SU-DHL-6 (cell line): ENCODE measurements around the gene TRAK1.

ENCODE experiments used
- EZH2phosphoT487 ChIP-seq: fragments of 200-600 bp; sonication (generic), shearing (Covaris generic); conservative IDR thresholded peaks from 2 replicates; pipeline ENCODE4 v1.6.1; 2018; ENCODE audit warnings: mild to moderate bottlenecking, antibody characterized with exemption, low read length, moderate library complexity, mixed read lengths
- TF ChIP-seq, protein P1 (sequence below): fragments of 200-600 bp; sonication (generic); IDR thresholded peaks from one replicate; pipeline ENCODE4 v1.5.1; 2017; ENCODE audit warnings: antibody characterized with exemption, mild to moderate bottlenecking, low read length, moderate library complexity; ENCODE audit not compliant: insufficient read depth, poor library complexity, severe bottlenecking

DNA sequence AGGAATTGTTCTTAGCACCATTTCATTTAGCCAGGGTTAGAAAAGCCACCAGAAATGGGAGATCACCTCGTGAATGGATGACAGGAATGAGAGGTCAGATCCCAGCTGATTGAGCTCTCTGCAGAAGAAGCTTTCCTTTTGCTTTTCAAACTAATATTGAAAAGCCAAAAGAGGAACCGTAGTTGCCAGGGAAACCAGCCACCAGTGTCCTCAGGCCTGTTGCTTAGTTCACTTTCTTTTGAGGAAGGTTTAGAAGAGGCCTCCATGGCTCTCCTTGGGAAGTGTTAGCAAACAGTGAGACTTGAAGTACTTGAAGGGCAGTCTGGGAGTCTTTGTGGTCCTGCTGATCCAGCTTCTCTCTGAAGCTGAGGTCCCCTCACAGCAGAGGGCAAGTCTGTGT, 182.2 kb downstream of the TRAK1 start:
- TF ChIP-seq, protein P1, sequence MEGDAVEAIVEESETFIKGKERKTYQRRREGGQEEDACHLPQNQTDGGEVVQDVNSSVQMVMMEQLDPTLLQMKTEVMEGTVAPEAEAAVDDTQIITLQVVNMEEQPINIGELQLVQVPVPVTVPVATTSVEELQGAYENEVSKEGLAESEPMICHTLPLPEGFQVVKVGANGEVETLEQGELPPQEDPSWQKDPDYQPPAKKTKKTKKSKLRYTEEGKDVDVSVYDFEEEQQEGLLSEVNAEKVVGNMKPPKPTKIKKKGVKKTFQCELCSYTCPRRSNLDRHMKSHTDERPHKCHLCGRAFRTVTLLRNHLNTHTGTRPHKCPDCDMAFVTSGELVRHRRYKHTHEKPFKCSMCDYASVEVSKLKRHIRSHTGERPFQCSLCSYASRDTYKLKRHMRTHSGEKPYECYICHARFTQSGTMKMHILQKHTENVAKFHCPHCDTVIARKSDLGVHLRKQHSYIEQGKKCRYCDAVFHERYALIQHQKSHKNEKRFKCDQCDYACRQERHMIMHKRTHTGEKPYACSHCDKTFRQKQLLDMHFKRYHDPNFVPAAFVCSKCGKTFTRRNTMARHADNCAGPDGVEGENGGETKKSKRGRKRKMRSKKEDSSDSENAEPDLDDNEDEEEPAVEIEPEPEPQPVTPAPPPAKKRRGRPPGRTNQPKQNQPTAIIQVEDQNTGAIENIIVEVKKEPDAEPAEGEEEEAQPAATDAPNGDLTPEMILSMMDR, result no peak
- TF ChIP-seq EZH2phosphoT487, result no peak
